Middle frontal gyrus (tissue), 1 donor: ENCODE results near the gene GPR21.

ENCODE experiments used
- DNase-seq: peaks from one replicate; pipeline ENCODE4 v3.0.0-alpha.2; 2015; ENCODE audit warnings: low spot score; ENCODE audit errors: extremely low spot score

Gene GPR21

DNA sequence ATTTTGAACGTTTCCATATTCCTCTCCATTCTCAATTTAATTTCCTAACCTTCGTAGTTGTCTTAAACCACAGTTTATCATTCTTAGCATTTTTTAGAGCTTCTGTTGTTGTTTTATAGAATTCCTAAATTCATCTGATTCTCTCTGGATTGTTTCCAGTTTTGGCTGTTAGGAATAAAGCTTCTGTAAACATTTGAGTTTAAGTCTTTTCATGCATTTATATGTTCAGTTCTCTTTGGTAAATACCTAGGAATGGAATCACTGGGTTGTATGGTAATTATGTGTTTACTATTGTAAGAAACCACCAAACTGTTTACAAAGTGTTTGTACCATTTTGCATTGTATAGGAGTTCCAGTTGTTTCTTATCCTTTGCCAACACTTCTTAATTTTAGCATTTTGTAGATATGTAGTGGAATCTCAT, 29.7 kb downstream of the GPR21 start:
- no peak for DNase-seq

- DNase-seq: no peak
These were observed 30.4 kb downstream of the GPR21 start for GRCh38 chr9:123063896-123064295.

GRCh38 chr9:123064716-123065115, 31.2 kb downstream of the GPR21 start:
- peak; percentile 2 for DNase-seq

- peak; percentile 1 for DNase-seq
These were observed 31.7 kb downstream of the GPR21 start for GRCh38 chr9:123065196-123065595.

GRCh38 chr9:123067136-123067535, 33.7 kb downstream of the GPR21 start:
- DNase-seq: peak; percentile 1

DNA sequence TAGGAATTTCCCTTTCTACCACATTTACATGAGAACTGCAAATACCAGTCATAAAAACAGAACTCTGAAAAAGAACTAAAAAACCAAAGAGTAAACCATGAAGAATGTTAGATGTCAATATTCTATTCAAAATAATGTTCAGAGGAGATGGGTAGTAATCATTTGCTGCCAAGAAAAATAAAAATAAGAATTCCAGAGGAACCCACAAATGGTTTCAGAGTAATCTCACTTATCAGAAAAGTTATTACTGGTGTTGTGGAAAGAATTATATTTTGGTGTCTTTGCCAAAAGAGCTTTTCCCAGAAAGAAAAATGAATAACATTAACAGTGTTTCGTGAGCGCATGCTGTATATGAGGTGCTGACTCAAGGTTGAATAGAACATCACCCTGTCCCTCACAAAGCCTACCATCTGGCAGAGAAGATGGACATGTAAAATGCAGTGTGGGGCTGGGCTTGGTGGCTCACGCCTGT, 35.6 kb downstream of the GPR21 start:
- DNase-seq: no peak

DNA sequence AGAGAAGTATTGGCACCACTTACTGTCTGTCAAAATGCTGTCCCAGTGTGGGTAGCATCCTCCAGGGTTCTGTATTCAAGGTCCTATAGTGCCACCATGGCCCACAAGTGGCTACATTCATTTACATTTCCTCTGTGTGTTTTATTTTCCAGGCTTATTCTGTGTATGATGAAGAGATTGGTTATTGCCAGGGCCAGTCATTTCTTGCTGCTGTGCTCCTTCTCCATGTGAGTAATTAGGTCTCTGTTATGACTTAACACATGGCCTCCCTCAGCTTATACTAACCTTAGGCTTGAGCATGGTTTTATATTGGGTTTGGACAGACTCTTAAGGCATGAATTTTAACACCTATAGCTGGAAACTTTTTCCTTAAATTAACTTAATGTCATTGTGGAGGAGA, 36.7 kb downstream of the GPR21 start:
- no peak for DNase-seq

- peak; percentile 32 for DNase-seq
These were observed 39.0 kb downstream of the GPR21 start for GRCh38 chr9:123072407-123072995.

GRCh38 chr9:123073441-123073840, 40.0 kb downstream of the GPR21 start:
- peak; percentile 1 for DNase-seq

GRCh38 chr9:123073991-123074422, 40.5 kb downstream of the GPR21 start:
- peak; percentile 1 for DNase-seq

- peak; percentile 2 for DNase-seq
These were observed 41.2 kb downstream of the GPR21 start for GRCh38 chr9:123074628-123075027.

GRCh38 chr9:123080444-123080843, 47.0 kb downstream of the GPR21 start:
- no peak for DNase-seq

DNA sequence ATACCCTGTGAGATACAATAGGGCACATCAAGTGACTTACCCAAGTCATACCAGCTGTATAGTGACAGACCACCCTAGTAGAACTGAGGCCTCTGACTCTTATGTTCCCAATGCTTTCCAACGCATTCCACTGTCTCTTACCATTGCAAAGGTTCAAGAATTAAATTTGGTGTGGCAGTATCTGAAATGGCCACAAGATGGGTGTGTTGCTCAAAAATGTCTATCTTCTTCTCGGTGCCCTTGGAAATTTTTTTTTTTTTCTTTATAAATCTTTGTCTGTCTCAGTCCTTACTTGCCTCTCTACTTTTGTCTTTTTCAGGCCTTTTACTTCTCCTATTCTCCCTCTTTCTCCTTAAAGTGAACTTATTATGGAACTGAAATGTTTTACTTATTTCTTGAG, 48.4 kb downstream of the GPR21 start:
- no peak for DNase-seq

GRCh38 chr9:123083680-123084079, 50.2 kb downstream of the GPR21 start:
- no peak for DNase-seq

DNA sequence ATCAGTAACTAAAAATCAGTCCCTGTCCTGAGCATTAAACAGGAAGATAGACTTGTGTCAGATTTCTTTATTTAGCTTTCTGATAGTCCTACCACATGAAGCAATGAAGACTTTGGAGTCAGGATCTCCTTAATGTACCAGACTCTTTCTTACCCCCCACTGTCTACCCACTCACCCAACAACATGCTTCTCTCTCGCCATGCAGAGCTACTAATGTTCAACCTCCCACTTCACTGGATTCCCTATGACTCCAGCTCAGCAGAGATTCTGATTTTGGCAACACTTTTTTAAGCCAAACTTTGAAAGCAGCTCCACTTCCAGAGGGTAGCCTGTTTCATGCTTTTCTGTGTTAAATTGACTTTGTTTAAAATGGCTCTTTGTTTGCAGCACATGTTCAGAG, 50.8 kb downstream of the GPR21 start:
- DNase-seq: no peak
